IMR-90 (cell line): ENCODE measurements around the gene DENND6B.

Source experiments
- POLR2A ChIP-seq: IDR thresholded peaks from 2 replicates; pipeline ENCODE4 v1.6.1; 2012; ENCODE audit warnings: mild to moderate bottlenecking, low read depth, low read length
- RCOR1 ChIP-seq: IDR thresholded peaks from 2 replicates; pipeline ENCODE4 v1.6.1; 2012; ENCODE audit warnings: mild to moderate bottlenecking, low read length, improper control_type of control experiment; ENCODE audit not compliant: insufficient replicate concordance

DNA sequence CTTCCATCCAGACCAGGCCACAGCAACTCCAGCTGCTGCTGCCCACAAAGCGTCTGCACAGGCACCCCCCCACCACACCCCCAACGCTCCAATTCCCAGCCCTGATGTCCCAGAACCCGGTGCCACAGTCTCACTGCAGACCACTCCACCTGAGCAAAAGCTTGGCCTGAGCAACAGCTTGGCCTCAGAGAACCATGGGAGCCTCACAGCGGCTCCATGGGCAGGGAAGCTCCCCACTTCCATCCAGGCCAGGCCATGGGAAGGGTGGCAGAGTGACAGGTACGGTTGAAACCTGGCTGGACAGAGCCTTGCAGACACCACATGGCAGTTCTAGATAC is 32.5 kb downstream of the DENND6B start:
- no peak for TF ChIP-seq RCOR1
- no peak for TF ChIP-seq POLR2A
